ENCODE measurements around the gene VCAM1.
"Not testable (repeated sequence)": the region's sequence is repeated elsewhere in the genome, so short reads cannot be mapped to it uniquely, and the experiment has no call there.

VCAM1 gene

DNA sequence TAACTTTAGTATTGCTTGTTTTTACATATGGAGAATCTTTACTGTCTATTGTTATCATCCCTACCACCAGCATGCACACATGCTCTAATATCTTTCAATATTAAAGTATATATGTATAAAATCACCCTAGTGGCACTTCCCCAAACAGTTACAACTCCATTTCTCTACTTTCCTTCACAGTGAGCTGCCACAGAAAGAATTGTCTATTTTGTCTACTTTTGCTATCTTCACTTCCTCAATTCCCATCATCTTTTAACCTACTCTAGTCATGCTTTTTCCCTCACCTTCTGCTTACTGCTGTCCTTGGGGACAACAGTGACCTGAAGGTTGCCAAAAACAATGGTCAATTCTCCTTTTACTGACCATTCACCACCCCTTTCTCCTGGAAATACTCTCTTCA is 59.2 kb downstream of the VCAM1 start:
- no peak for DNase-seq (ENCODE audit: low read depth in 2 of 2)

DNA sequence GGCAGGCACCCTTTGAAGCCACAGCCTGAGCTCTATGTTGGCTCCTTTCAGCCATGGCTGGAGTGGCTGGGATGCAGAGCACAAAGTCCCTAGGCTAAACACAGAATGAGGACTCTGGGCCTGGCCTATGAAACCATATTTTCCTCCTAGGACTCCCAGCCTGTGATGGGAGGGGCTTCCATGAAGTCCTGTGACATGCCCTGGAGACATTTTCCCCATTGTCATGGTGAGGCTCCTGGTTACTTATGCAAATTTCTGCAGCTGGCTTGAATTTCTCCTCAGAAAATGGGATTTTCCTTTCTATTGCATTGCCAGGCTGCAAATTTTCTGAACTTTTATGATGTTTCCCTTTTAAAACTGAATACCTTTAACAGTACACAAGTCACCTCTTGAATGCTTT is 61.3 kb downstream of the VCAM1 start:
- DNase-seq (ENCODE audit: low read depth in 2 of 2), result no peak

DNA sequence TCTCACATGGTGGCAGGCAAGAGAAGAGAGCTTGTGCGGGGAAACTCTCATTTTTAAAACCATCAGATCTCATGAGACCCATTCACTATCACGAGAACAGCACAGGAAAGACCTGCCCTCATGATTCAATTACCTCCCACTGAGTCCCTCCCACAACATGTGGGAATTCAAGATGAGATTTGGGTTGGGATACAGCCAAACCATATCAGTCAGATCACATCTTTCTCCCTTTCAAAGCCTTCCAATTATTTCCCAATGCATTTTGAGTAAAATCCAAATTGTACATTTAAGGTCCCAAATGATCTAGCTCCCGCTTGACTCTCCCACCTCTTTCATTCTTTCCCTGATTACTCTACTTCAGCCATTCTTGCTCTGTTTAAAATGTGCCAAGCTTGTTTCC is 62.2 kb downstream of the VCAM1 start:
- DNase-seq (ENCODE audit: low read depth in 2 of 2), result not testable (repeated sequence)

DNA sequence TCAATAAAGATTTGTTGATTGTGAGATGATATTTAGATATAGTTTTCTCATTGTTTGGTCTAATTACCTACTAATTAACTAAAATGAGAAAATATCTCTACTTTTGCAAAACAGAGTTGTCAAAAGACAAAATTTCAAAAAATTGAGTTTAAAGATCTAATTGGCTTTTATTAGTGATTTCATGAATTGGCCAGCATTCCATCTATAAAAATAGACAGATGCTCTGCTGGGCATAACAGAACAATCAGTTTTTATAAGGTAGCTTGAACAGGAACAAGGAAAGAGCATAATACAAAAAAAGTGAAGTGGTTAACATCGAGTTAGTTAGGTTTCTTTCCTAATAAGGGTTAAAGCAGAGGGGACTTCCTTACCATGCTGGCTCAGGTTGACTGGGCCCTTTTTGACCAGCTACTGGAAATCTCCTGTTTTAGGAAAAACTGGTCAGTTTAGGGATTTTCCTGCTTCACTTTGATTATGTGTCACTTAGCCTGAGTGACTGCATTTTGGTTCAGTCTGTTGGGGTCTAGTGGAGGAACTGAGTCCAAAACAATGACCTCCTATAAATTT is 63.0 kb downstream of the VCAM1 start:
- DNase-seq (ENCODE audit: low read depth in 2 of 2), result no peak

DNA sequence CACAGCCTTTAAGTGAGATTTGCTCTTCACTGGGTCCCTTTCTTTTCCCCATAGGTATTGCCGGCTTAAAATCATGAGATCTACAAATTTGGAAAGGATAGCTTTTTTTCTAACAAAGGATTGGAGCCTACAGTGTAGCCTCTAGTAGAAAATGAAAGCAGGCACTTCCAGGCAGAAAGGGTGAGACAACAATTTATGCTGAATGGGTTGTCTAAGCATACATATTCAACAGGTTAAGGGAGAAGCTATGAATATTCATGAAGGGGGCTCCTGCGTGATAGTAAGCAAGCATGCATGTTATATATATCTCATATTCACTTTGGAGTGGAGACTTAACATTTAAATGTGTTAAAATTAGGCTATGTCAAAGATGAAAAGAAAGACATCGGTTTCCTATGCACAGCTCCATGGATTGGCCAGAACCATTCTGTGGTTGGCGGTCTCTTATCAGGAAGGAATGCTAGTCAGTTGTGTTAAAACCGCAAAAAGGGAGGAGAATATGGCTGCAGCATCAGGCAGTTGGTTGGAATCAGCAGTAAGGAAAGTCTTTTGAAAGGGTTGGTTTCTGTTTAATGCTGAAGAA is 66.0 kb downstream of the VCAM1 start:
- no peak for DNase-seq (ENCODE audit: low read depth in 2 of 2)

DNA sequence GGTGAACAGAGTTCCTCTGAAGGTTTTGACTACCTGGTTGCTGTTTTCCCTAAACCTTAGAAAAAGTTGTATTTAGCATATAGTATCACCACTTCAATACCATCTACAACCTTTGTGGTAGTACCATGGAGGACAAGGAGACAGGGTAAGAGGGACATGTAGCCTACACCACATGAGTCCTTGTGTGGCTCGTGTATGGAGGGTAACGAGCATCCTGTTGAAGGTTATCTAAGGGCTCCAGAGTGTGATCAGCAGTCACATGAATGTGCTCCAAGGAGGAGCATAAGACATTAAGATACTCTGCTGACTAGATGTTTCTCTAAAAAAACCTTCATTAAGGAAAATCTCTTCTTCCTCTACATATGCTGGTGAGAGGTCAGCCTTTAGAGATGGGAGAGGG is 67.3 kb downstream of the VCAM1 start:
- no peak for DNase-seq (ENCODE audit: low read depth in 2 of 2)
